ENCODE results near the gene SULT1C4.

DNA sequence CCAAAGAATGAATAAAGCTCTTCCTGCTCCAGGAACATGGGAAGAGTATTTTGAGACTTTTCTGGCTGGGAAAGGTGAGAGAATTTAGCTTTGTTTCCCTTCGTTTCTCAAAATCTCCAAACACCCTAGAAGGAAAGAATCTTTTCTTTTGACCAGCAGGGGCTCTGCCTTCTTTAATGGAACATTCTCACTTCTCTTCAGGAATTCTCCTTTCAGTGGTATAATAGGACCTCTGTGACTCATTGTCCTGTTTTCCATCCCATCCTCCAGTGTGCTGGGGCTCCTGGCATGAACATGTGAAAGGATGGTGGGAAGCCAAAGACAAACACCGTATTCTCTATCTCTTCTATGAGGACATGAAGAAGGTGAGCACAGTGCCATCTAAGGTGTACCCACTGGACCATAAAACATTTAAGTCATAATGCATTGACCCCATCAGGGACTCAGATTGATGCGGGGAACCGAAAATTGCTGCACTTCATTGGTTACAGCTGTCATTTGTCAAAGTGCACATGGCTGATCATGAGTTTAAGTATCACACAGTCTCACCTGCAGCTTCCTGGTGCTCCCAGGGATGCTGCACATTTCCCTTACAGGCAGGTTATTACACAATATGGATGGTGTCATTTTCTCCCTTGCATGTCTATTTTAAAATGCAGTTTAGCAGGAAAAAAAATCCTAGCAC is 5.5 kb downstream of the SULT1C4 start:
- TF ChIP-seq SP1 (IDR thresholded peaks at IDR 0.05), result no peak
- TF ChIP-seq FOXA1 (IDR thresholded peaks at IDR 0.05), result no peak
- TF ChIP-seq FOXK2 (IDR thresholded peaks at IDR 0.05), result no peak
- TF ChIP-seq NFRKB (IDR thresholded peaks at IDR 0.05), result no peak
- TF ChIP-seq ELF4 (IDR thresholded peaks at IDR 0.05), result no peak

Measured in HEK293T (cell line).